LHCN-M2 (cell line): ENCODE measurements around the gene PRKCE. TPM values are rescaled to one million over a fixed set of nuclear protein-coding genes. Genes with fewer than 3 reads are reported as not detected.

Experiments
- DNase-seq: peaks from one replicate; pipeline ENCODE4 v3.0.0-alpha.2; 2012; ENCODE audit warnings: low read depth
- total RNA-seq: library from RNA; depleted of rRNA; stranded (reverse); fragments of >200 nt; gene quantifications from 2 replicates; pipeline ENCODE4 v1.2.3, GENCODE V29; 2014

The PRKCE gene
- total RNA-seq, 1 experiment from 2014 or later: 6.0 TPM

- no peak for DNase-seq
Measured at GRCh38 chr2:45631955-45632354, 19.5 kb upstream of the PRKCE start.

GRCh38 chr2:45634223-45634622, 17.3 kb upstream of the PRKCE start:
- no peak for DNase-seq

- DNase-seq: no peak
Measured at GRCh38 chr2:45636008-45636407, 15.5 kb upstream of the PRKCE start.

GRCh38 chr2:45637440-45637839, 14.0 kb upstream of the PRKCE start:
- DNase-seq: peak; percentile 53

- DNase-seq: no peak
Measured at GRCh38 chr2:45640576-45640975, 10.9 kb upstream of the PRKCE start.

- no peak for DNase-seq
Measured at GRCh38 chr2:45643095-45643494, 8.4 kb upstream of the PRKCE start.

- peak; percentile 35 for DNase-seq
Measured at GRCh38 chr2:45643543-45644542, 7.6 kb upstream of the PRKCE start.

- no peak for DNase-seq
Measured at GRCh38 chr2:45646289-45646688, 5.2 kb upstream of the PRKCE start.

GRCh38 chr2:45647356-45647755, 4.1 kb upstream of the PRKCE start:
- no peak for DNase-seq

- no peak for DNase-seq
Measured at GRCh38 chr2:45647986-45648520, 3.4 kb upstream of the PRKCE start.

- no peak for DNase-seq
Measured at GRCh38 chr2:45648636-45649035, 2.8 kb upstream of the PRKCE start.

- DNase-seq: no peak
Measured at GRCh38 chr2:45649462-45649857, 2.0 kb upstream of the PRKCE start.

- DNase-seq: peak; percentile 48
Measured at GRCh38 chr2:45649858-45650811, 1.3 kb upstream of the PRKCE start.

GRCh38 chr2:45650851-45651414, 542 bp upstream of the PRKCE start:
- DNase-seq: peak; percentile 98

GRCh38 chr2:45652090-45653031, 886 bp downstream of the PRKCE start:
- no peak for DNase-seq

- no peak for DNase-seq
Measured at GRCh38 chr2:45653122-45653913, 1.8 kb downstream of the PRKCE start.

GRCh38 chr2:45654250-45654649, 2.8 kb downstream of the PRKCE start:
- DNase-seq: no peak

GRCh38 chr2:45661828-45662227, 10.4 kb downstream of the PRKCE start:
- DNase-seq: no peak

GRCh38 chr2:45664635-45665261, 13.3 kb downstream of the PRKCE start:
- no peak for DNase-seq
